ENCODE results near the gene DRAM2.

- TF ChIP-seq CTCF (IDR thresholded peaks at IDR 0.05) (no peak), POLR2A (IDR thresholded peaks at IDR 0.05) (no peak)
Measured at GRCh38 chr1:111164151-111164550, 24.3 kb upstream of the DRAM2 start.
